Hepatocyte (in vitro differentiated cells): ENCODE results near the gene MYOF.

Experiments used
- EZH2 ChIP-seq: fragments of 200-600 bp; sonication (generic); IDR thresholded peaks from 2 replicates; pipeline ENCODE4 v1.6.1; 2016; ENCODE audit warnings: antibody characterized with exemption, mild to moderate bottlenecking, borderline replicate concordance
- EZH2phosphoT487 ChIP-seq: fragments of 200-600 bp; sonication (generic); IDR thresholded peaks from one replicate; pipeline ENCODE4 v1.6.1; 2018; ENCODE audit warnings: antibody characterized with exemption, mild to moderate bottlenecking, low read depth, moderate library complexity; ENCODE audit not compliant: unreplicated experiment, severe bottlenecking
- TF ChIP-seq, protein P1 (sequence below): fragments of 200-600 bp; sonication (generic); IDR thresholded peaks from 2 replicates; pipeline ENCODE4 v1.5.1; 2016; ENCODE audit warnings: antibody characterized with exemption, mild to moderate bottlenecking; ENCODE audit not compliant: poor library complexity

- no peak for TF ChIP-seq EZH2
- TF ChIP-seq, protein P1, sequence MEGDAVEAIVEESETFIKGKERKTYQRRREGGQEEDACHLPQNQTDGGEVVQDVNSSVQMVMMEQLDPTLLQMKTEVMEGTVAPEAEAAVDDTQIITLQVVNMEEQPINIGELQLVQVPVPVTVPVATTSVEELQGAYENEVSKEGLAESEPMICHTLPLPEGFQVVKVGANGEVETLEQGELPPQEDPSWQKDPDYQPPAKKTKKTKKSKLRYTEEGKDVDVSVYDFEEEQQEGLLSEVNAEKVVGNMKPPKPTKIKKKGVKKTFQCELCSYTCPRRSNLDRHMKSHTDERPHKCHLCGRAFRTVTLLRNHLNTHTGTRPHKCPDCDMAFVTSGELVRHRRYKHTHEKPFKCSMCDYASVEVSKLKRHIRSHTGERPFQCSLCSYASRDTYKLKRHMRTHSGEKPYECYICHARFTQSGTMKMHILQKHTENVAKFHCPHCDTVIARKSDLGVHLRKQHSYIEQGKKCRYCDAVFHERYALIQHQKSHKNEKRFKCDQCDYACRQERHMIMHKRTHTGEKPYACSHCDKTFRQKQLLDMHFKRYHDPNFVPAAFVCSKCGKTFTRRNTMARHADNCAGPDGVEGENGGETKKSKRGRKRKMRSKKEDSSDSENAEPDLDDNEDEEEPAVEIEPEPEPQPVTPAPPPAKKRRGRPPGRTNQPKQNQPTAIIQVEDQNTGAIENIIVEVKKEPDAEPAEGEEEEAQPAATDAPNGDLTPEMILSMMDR: no peak
- no peak for TF ChIP-seq EZH2phosphoT487
These were observed 221.0 kb downstream of the MYOF start for GRCh38 chr10:93261089-93261488.
